ENCODE results near the gene CEP44. TPM values are rescaled to one million over a fixed set of nuclear protein-coding genes. Genes with fewer than 3 reads are reported as not detected.

CEP44 gene
- total and polyA plus RNA-seq, 2 of the 4 experiments (the other 2 are of a cell fraction): 3.5 to 9.5 TPM

DNA sequence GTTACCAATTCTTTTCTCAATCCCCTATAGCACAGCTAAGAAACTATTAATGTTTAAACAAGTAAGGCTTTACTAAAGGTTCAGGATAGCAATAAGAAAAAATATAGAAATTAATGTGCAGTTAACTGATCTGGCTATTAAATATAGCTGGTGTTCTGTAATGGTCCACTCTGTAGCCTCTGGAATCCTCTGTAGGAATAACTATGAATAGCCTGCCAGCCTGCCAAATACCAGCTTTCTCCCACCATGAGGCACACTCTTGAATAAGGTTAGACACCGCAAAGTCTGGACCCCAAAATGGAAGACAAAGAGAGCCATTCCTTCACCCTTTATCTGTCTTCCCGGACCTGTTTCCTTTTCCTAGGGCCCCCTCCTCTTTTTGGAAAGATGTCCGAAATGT, 30.6 kb downstream of the CEP44 start:
- dilution Hi-C loops (cut with HindIII; ENCODE audit: low sequenced_read_pairs, unreplicated experiment) (no loop called here), intact Hi-C loops (cut with micrococcal nuclease) (loop anchor here (10.0 kb wide), 1 partner anchor 189 kb away; no protein-coding TSS in a partner anchor), in situ Hi-C loops (cut with MboI; ENCODE audit: low sequenced_read_pairs) (loop anchor here (10.0 to 25.0 kb wide), 2 partner anchors 89 to 802 kb away; no protein-coding TSS in a partner anchor)
- Histone ChIP-seq H2AK9ac (replicated peaks; ENCODE audit: low read depth, low read length, poor library complexity) (no peak overlapping the region), H3K4me1 (ENCODE audit: control insufficient read depth, insufficient read depth, low read length) (peaks cover 2% of the 10 kb centered on the region; the same call in 1 of the 2 replicates), H2BK5ac (ENCODE audit: low read depth, low read length, poor library complexity, severe bottlenecking) (no peak overlapping the region), H3K14ac (replicated peaks; ENCODE audit: low read depth, low read length) (no peak overlapping the region), H2BK120ac (ENCODE audit: low read depth, low read length) (no peak overlapping the region), H3K4me3 (ENCODE audit: insufficient read depth, low read depth, low read length) (no peak overlapping the region), H3K9me1 (ENCODE audit: insufficient read depth, low read length) (0 out of 2 replicates have a peak, but pooled peaks cover 3% of the 10 kb centered on the region), H2BK15ac (ENCODE audit: low read depth, low read length) (no peak overlapping the region), H3K9me3 (ENCODE audit: control insufficient read depth, insufficient read depth, low read length) (no peaks in the 10 kb centered on the region), H3K18ac (ENCODE audit: low read depth, low read length) (no peak overlapping the region), H2BK20ac (ENCODE audit: low read depth, low read length) (no peak overlapping the region), H2AFZ (replicated peaks; ENCODE audit: low read length, poor library complexity) (no peak overlapping the region), H3K56ac (ENCODE audit: extremely low read depth, insufficient read depth, low read length) (no peak overlapping the region), H3K27me3 (ENCODE audit: control insufficient read depth, insufficient read depth, low read length) (no peaks in the 10 kb centered on the region), H3K23ac (ENCODE audit: low read depth, low read length) (no peak overlapping the region), H4K20me1 (ENCODE audit: insufficient read depth, low read length) (no peaks in the 10 kb centered on the region), H2AK5ac (ENCODE audit: low read depth, low read length) (no peak overlapping the region), H4K91ac (ENCODE audit: insufficient read depth, low read depth, low read length) (no peak overlapping the region), H3K4ac (ENCODE audit: low read depth, low read length) (no peak overlapping the region), H3K27ac (ENCODE audit: insufficient read depth, low read length) (no peak overlapping the region), H3K9ac (ENCODE audit: low read depth, low read length) (no peak overlapping the region), H3K36me3 (ENCODE audit: control insufficient read depth, insufficient read depth, low read length) (no peaks in the 10 kb centered on the region), H4K8ac (ENCODE audit: low read depth in 2 of 2, low read length in 2 of 2) (no peak overlapping the region), H3K79me1 (ENCODE audit: low read depth in 1 of 2, low read length in 2 of 2) (no peaks in the 10 kb centered on the region), H3K4me2 (ENCODE audit: low read depth, low read length) (no peak overlapping the region), H4K5ac (ENCODE audit: low read depth, low read length) (no peak overlapping the region)
- DNase-seq (no peak), ATAC-seq (ENCODE audit: low read depth) (no peak)
- ChIA-PET POLR2A (ENCODE audit: unreplicated experiment) (no interaction called here), CTCF (interaction anchor here (0.8 kb wide), 1 partner anchor 820 kb away, joined by 3 read pairs; no protein-coding TSS in a partner anchor)
- no TSS peak for BruUV-seq (replicated peaks)
- WGBS, 2 experiments (ENCODE audit: extremely low coverage in 2 of 2, insufficient read length in 1 of 2): no CpG with 5 or more reads among the region's 3 CpGs
- TF ChIP-seq MAFK (IDR thresholded peaks at IDR 0.05; ENCODE audit: low read depth, low read length) (no peak), CHD1 (IDR thresholded peaks at IDR 0.05; ENCODE audit: low read depth, low read length) (no peak), USF2 (IDR thresholded peaks at IDR 0.05; ENCODE audit: low read depth, low read length) (no peak), BHLHE40 (IDR thresholded peaks at IDR 0.05; ENCODE audit: low read depth, low read length) (no peak), RAD21 (IDR thresholded peaks at IDR 0.05; ENCODE audit: low read length) (no peak), RCOR1 (IDR thresholded peaks at IDR 0.05; ENCODE audit: insufficient replicate concordance, low read length) (no peak), SMC3 (IDR thresholded peaks at IDR 0.05; ENCODE audit: low read depth, low read length) (no peak), RFX5 (IDR thresholded peaks at IDR 0.05; ENCODE audit: low read depth, low read length) (no peak)
- TF ChIP-seq, protein P1, sequence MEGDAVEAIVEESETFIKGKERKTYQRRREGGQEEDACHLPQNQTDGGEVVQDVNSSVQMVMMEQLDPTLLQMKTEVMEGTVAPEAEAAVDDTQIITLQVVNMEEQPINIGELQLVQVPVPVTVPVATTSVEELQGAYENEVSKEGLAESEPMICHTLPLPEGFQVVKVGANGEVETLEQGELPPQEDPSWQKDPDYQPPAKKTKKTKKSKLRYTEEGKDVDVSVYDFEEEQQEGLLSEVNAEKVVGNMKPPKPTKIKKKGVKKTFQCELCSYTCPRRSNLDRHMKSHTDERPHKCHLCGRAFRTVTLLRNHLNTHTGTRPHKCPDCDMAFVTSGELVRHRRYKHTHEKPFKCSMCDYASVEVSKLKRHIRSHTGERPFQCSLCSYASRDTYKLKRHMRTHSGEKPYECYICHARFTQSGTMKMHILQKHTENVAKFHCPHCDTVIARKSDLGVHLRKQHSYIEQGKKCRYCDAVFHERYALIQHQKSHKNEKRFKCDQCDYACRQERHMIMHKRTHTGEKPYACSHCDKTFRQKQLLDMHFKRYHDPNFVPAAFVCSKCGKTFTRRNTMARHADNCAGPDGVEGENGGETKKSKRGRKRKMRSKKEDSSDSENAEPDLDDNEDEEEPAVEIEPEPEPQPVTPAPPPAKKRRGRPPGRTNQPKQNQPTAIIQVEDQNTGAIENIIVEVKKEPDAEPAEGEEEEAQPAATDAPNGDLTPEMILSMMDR (conservative IDR thresholded peaks at IDR 0.05; ENCODE audit: low read depth, low read length): no peak
